Adrenal gland (tissue), 12 donors: ENCODE data around the gene HMGA1. TPM values are rescaled to one million over a fixed set of nuclear protein-coding genes. Genes with fewer than 3 reads are reported as not detected.

Source experiments
- DNase-seq, 7 donors: peaks; one replicate each; pipeline ENCODE4 v3.0.0-alpha.2; 2019 to 2020
- H3K27ac ChIP-seq, 5 donors: fragments of 200-600 bp; sonication (generic) in 4 of 5; 1 replicate in 3 of 5; 2 replicates in 2 of 5; pipeline versions ENCODE4 v1.5.1 to v1.8.0; 2016 to 2020; ENCODE audit warnings: mild to moderate bottlenecking in 1 of 5
- H3K27me3 ChIP-seq: fragments of 200-600 bp; 2 replicates; pipeline ENCODE4 v1.8.0; 2021
- H3K36me3 ChIP-seq, 2 donors: fragments of 200-600 bp; replicated peaks in 1 of 2; 1 replicate in 1 of 2; 2 replicates in 1 of 2; pipeline versions ENCODE4 v1.5.1 to v1.8.0; 2018 to 2022
- H3K4me1 ChIP-seq, 2 donors: fragments of 200-600 bp; replicated peaks in 1 of 2; 1 replicate in 1 of 2; 2 replicates in 1 of 2; pipeline versions ENCODE4 v1.5.1 to v1.8.0; 2018 to 2021
- H3K4me3 ChIP-seq, 4 donors: fragments of 200-600 bp; sonication (generic) in 3 of 4; one replicate each; pipeline ENCODE4 v1.5.1; 2016 to 2018
- H3K9me3 ChIP-seq, 3 donors: fragments of 200-600 bp; sonication (generic) in 1 of 3; replicated peaks in 1 of 3; 1 replicate in 2 of 3; 2 replicates in 1 of 3; pipeline versions ENCODE4 v1.5.1 to v1.8.0; 2016 to 2021
- CTCF ChIP-seq, 6 experiments: fragments of 450-650 bp in 4 of 6; fragments of 200-600 bp in 2 of 6; sonication (generic) in 1 of 6; IDR thresholded peaks; 1 replicate in 5 of 6; 2 replicates in 1 of 6; pipeline versions ENCODE4 v1.5.1 to v1.8.0; 2016 to 2021; ENCODE audit warnings: antibody characterized with exemption in 6 of 6, mild to moderate bottlenecking in 2 of 6, moderate library complexity in 1 of 6
- POLR2A ChIP-seq, 2 donors: fragments of 450-650 bp; IDR thresholded peaks; one replicate each; pipeline ENCODE4 v1.6.1; 2017; ENCODE audit warnings: antibody characterized with exemption in 2 of 2, mild to moderate bottlenecking in 2 of 2, moderate library complexity in 1 of 2
- WGBS, 4 donors: extraction: QIAGEN DNeasy Blood & Tissue Kit in 2 of 4; methylation state at CpG; one replicate each; pipeline versions ENCODE4 v1.1.5 to v1.1.7; 2013 to 2017; 5-methylcytosine and 5-hydroxymethylcytosine counted together
- intact Hi-C, 2 donors: fragments of 100-400 bp; cut with DNase I; formaldehyde crosslinking; loops; one replicate each; pipeline versions ENCODE4 v1.14.1 to v1.15.0; 2022 to 2023
- polyA plus RNA-seq, 3 donors: library from polyadenylated mRNA; stranded (reverse); fragments of 200-250 nt in 2 of 3; fragments of 350-450 nt in 1 of 3; fragmentation: Illumina TruSeq in 1 of 3; extraction: RNeasy Lipid Tissue Mini Kit (QIAGEN cat#74804) in 1 of 3; gene quantifications; one replicate each; pipeline ENCODE4 v1.2.3, GENCODE V29; 2013 to 2014
- total RNA-seq, 9 donors: library from RNA; depleted of rRNA in 4 of 9; stranded (reverse); fragments of >200 nt in 4 of 9; fragments of 120-200 nt in 1 of 9; fragmentation: NEBNext Ultra II Directional in 1 of 9; extraction: Animal tissue kit (Norgen Biotek cat#: 25700) in 1 of 9; gene quantifications; one replicate each; pipeline versions ENCODE4 v1.1.0 to v1.2.4, GENCODE V29; 2013 to 2023
- donor health status: healthy with polysubstance abuse.
- donor health status: Bipolar disorder and iron deficiency.
- donor health status: DM: yes; HTN: yes; CAD: no.
- donor health status: DM: no; HTN: no; CAD: no.
- donor health status: DM: no; HTN: no; CAD: no.
- donor health status: DM: yes; HTN: yes; CAD: no.

HMGA1 gene
- total and polyA plus RNA-seq, 12 donors, result 3.6 to 27.0 (median 11.8) TPM

GRCh38 chr6:34194772-34195171 lies 41.9 kb upstream of the HMGA1 start:
- TF ChIP-seq CTCF (IDR thresholded peaks at IDR 0.05), result no peak
- TF ChIP-seq POLR2A (IDR thresholded peaks at IDR 0.05), result no peak
- DNase-seq, result no peak
- intact Hi-C loops, result loop anchor here (5.0 to 10.0 kb wide), 4 partner anchors 38 to 410 kb away; no protein-coding TSS in a partner anchor
- Histone ChIP-seq H3K36me3 (no peaks in the 10 kb centered on the region), H3K9me3 (no peaks in the 10 kb centered on the region), H3K27me3 (no peaks in the 10 kb centered on the region), H3K4me1 (no peaks in the 10 kb centered on the region), H3K4me3 (no peak overlapping the region), H3K27ac (no peak overlapping the region)
- 86 to 94% (median 91%) methylated on average over 3 of the region's 3 CpGs for WGBS, 4 donors

- WGBS, 4 donors, result 11 to 53% (median 49%) methylated on average over 3 to 7 of the region's 7 CpGs; no CpG with 5 or more reads in 1 of the 4 donors
- Histone ChIP-seq H3K27ac (no peak overlapping the region), H3K4me1 (no peaks in the 10 kb centered on the region), H3K9me3 (no peaks in the 10 kb centered on the region), H3K27me3 (no peaks in the 10 kb centered on the region), H3K4me3 (peak overlapping the region in 1 of 4 donors; percentile 54), H3K36me3 (no peaks in the 10 kb centered on the region)
- peak in 1 of 7 donors; percentile 30 for DNase-seq
- intact Hi-C loops, result loop anchor here (5.0 to 10.0 kb wide), 4 partner anchors 37 to 409 kb away; no protein-coding TSS in a partner anchor
- TF ChIP-seq CTCF (IDR thresholded peaks at IDR 0.05) (no peak), POLR2A (IDR thresholded peaks at IDR 0.05) (no peak)
Observed at GRCh38 chr6:34195726-34196115, 41.0 kb upstream of the HMGA1 start.

- no peak overlapping the region for H3K27ac ChIP-seq
- peak; percentile 76 to 93 (median 87) for DNase-seq
- WGBS, 4 donors, result 4 to 28% (median 5%) methylated on average over 7 to 54 of the region's 54 CpGs
Observed at GRCh38 chr6:34196116-34196832, 40.4 kb upstream of the HMGA1 start.

More at GRCh38 chr6:34196116-34196832, 40.4 kb upstream of the HMGA1 start:
- no peaks in the 10 kb centered on the region for H3K9me3 ChIP-seq
- H3K36me3 ChIP-seq, result no peaks in the 10 kb centered on the region
- peak; percentile 82 to 98 (median 93) for TF ChIP-seq CTCF (IDR thresholded peaks at IDR 0.05)
- no peak for TF ChIP-seq POLR2A (IDR thresholded peaks at IDR 0.05)
- no peaks in the 10 kb centered on the region for H3K4me1 ChIP-seq
- intact Hi-C loops, result loop anchor here (5.0 to 10.0 kb wide), 4 partner anchors 36 to 409 kb away; no protein-coding TSS in a partner anchor
- H3K4me3 ChIP-seq, result peak overlapping the region in 3 of 4 donors; percentile 38 to 54 (median 48)
- H3K27me3 ChIP-seq, result no peaks in the 10 kb centered on the region
